K562 (cell line): ENCODE measurements around the gene PMP22. TPM values are rescaled to one million over a fixed set of nuclear protein-coding genes. Genes with fewer than 3 reads are reported as not detected.

ENCODE experiments used
- ATAC-seq: fragments of 200-7000 bp; cut with Tn5 transposase; 3 replicates; pipeline ENCODE4 v1.9.1; 2020; ENCODE audit warnings: moderate library complexity
- BruUV-seq: library from RNA; stranded (reverse); fragments of 400-500 nt; replicated peaks from 2 replicates; lab custom pipeline; 2021; lab: Mats Ljungman, UMichigan
- CTCF ChIA-PET: fragments of 300-600 bp; formaldehyde crosslinking; extraction: SDS; loops from one replicate; lab custom pipeline; 2021; ENCODE audit warnings: low intra/inter-chr PET ratio; lab: Yijun Ruan, JAX
- POLR2A ChIA-PET: fragments of 300-600, 350-650 bp; sonication (Branson Sonifier 250); formaldehyde crosslinking; extraction: SDS; loops from one replicate; lab custom pipeline; 2021; ENCODE audit warnings: antibody characterized with exemption, inconsistent platforms; lab: Yijun Ruan, JAX
- DNase-seq, 4 experiments: peaks; one replicate each; pipeline versions ENCODE4 v3.0.0 to v3.0.0-alpha.2; 2011 to 2018; ENCODE audit warnings: low spot score in 3 of 4, mixed read lengths in 3 of 4; ENCODE audit errors: extremely low read depth in 1 of 4
- FAIRE-seq: peaks from 2 replicates; lab custom pipeline; 2011; peaks lifted over from hg19 to GRCh38; lab: Jason Lieb, UNC
- H2AFZ ChIP-seq: 2 replicates; pipeline ENCODE4 v1.6.0; 2011; ENCODE audit warnings: low read depth, low read length, control low read depth, inconsistent platforms
- H3K27ac ChIP-seq: fragments of 200-600 bp; 3 replicates; pipeline ENCODE4 v1.8.0; 2011; ENCODE audit warnings: low read depth, mild to moderate bottlenecking, control low read depth, inconsistent platforms, low read length, moderate library complexity, mixed read lengths; ENCODE audit errors: extremely low read depth
- H3K27me3 ChIP-seq, 2 experiments: fragments of 300-600 bp in 1 of 2; 2 replicates in 1 of 2; 3 replicates in 1 of 2; pipeline versions ENCODE4 v1.6.0 to v1.8.0; 2011; ENCODE audit warnings: inconsistent platforms in 2 of 2, low read length in 2 of 2, mild to moderate bottlenecking in 1 of 2, mixed read lengths in 1 of 2, moderate library complexity in 1 of 2; ENCODE audit not compliant: control insufficient read depth in 2 of 2, insufficient read depth in 2 of 2
- H3K36me3 ChIP-seq: fragments of 300-600 bp; 3 replicates; pipeline ENCODE4 v1.8.0; 2011; ENCODE audit warnings: mild to moderate bottlenecking, low read length, inconsistent platforms; ENCODE audit not compliant: control insufficient read depth, insufficient read depth
- H3K4me1 ChIP-seq, 2 experiments: fragments of 200-600 bp in 1 of 2; replicated peaks in 1 of 2; 2 replicates in 1 of 2; 3 replicates in 1 of 2; pipeline versions ENCODE4 v1.5.1 to v1.8.0; 2011; ENCODE audit warnings: inconsistent platforms in 2 of 2, low read length in 2 of 2, mild to moderate bottlenecking in 1 of 2, mixed read lengths in 1 of 2, moderate library complexity in 1 of 2; ENCODE audit not compliant: control insufficient read depth in 2 of 2, insufficient read depth in 2 of 2
- H3K4me2 ChIP-seq: 2 replicates; pipeline ENCODE4 v1.6.1; 2011; ENCODE audit warnings: low read length, control low read depth, inconsistent platforms, mixed read lengths; ENCODE audit not compliant: insufficient read depth
- H3K4me3 ChIP-seq: fragments of 200-600 bp; sonication (generic), shearing (Covaris generic); 2 replicates; pipeline ENCODE4 v1.5.1; 2016; ENCODE audit warnings: control low read depth, inconsistent platforms
- H3K79me2 ChIP-seq: fragments of 200-600 bp; 3 replicates; pipeline ENCODE4 v1.8.0; 2011; ENCODE audit warnings: low read length, inconsistent platforms; ENCODE audit not compliant: control insufficient read depth, insufficient read depth
- H3K9ac ChIP-seq, 2 experiments: 2 replicates each; pipeline versions ENCODE4 v1.6.0 to v1.6.1; 2011; ENCODE audit warnings: low read depth in 2 of 2, low read length in 2 of 2, control low read depth in 1 of 2, inconsistent platforms in 1 of 2, mild to moderate bottlenecking in 1 of 2, mixed read lengths in 1 of 2; ENCODE audit not compliant: insufficient read depth in 1 of 2
- H3K9me1 ChIP-seq: one replicate; pipeline ENCODE4 v1.6.0; 2011; ENCODE audit warnings: inconsistent platforms, mild to moderate bottlenecking, low read length, moderate library complexity; ENCODE audit not compliant: control insufficient read depth, insufficient read depth
- H3K9me3 ChIP-seq: replicated peaks from 2 replicates; pipeline ENCODE4 v1.5.1; 2011; ENCODE audit warnings: low read depth, low read length, inconsistent platforms; ENCODE audit not compliant: control insufficient read depth, insufficient read depth
- H4K20me1 ChIP-seq: replicated peaks from 2 replicates; pipeline ENCODE4 v1.6.1; 2011; ENCODE audit warnings: low read length, inconsistent platforms, mixed read lengths; ENCODE audit not compliant: control insufficient read depth, insufficient read depth
- CCAR2 ChIP-seq: fragments of 200-400 bp; formaldehyde crosslinking; IDR thresholded peaks from 2 replicates; pipeline ENCODE4 v1.6.1; 2017; ENCODE audit warnings: mild to moderate bottlenecking, low read depth, low read length
- HMGN3 ChIP-seq: IDR thresholded peaks from 2 replicates; pipeline ENCODE4 v1.6.1; 2011; ENCODE audit warnings: borderline replicate concordance, low read depth, mild to moderate bottlenecking, mixed read lengths, low read length; ENCODE audit not compliant: insufficient read length; ENCODE audit errors: extremely low read depth
- HSF4 ChIP-seq: fragments of 250-450 bp; sonication (Bioruptor Pico); IDR thresholded peaks from 2 replicates; pipeline ENCODE4 v2.1.2; 2022; ENCODE audit warnings: mild to moderate bottlenecking, moderate library complexity, borderline replicate concordance
- KAT2B ChIP-seq: IDR thresholded peaks from one replicate; pipeline ENCODE4 v1.6.1; 2012; ENCODE audit warnings: low read depth, mild to moderate bottlenecking, control low read depth, inconsistent platforms, low read length, moderate library complexity
- NR1H2 ChIP-seq: sonication (generic); formaldehyde crosslinking; IDR thresholded peaks from 2 replicates; pipeline ENCODE4 v1.4.0; 2020; ENCODE audit warnings: mild to moderate bottlenecking, missing genetic modification reagents
- NR2C1 ChIP-seq, 2 experiments: fragments of 450-650 bp; IDR thresholded peaks; 2 replicates each; pipeline ENCODE4 v1.6.1; 2017; ENCODE audit warnings: mild to moderate bottlenecking in 2 of 2, antibody characterized with exemption in 1 of 2, inconsistent platforms in 1 of 2, missing compliant biosample characterization in 1 of 2, missing genetic modification characterization in 1 of 2
- PRPF4 ChIP-seq: fragments of 200-400 bp; formaldehyde crosslinking; IDR thresholded peaks from one replicate; pipeline ENCODE4 v1.6.1; 2017; ENCODE audit warnings: low read length, low read depth, mild to moderate bottlenecking; ENCODE audit not compliant: insufficient read depth, poor library complexity, severe bottlenecking
- SMAD4 ChIP-seq: fragments of 250-450 bp; sonication (Bioruptor Pico); conservative IDR thresholded peaks from 2 replicates; pipeline ENCODE4 v1.8.0; 2021; ENCODE audit warnings: inconsistent platforms, mild to moderate bottlenecking, moderate library complexity
- SMARCB1 ChIP-seq: IDR thresholded peaks from 2 replicates; pipeline ENCODE4 v1.6.1; 2011; ENCODE audit warnings: improper control_type of control experiment, low read depth; ENCODE audit not compliant: insufficient read length
- YY1 ChIP-seq, 3 experiments: IDR thresholded peaks; 2 replicates each; pipeline ENCODE4 v1.6.1; 2011; ENCODE audit warnings: low read length in 2 of 3, mild to moderate bottlenecking in 2 of 3, moderate library complexity in 2 of 3, borderline replicate concordance in 1 of 3, control low read depth in 1 of 3, low read depth in 1 of 3; ENCODE audit not compliant: insufficient read depth in 3 of 3, insufficient replicate concordance in 2 of 3, control insufficient read depth in 1 of 3, insufficient read length in 1 of 3; ENCODE audit errors: extremely low read depth in 1 of 3
- ZBTB7A ChIP-seq: IDR thresholded peaks from 2 replicates; pipeline ENCODE4 v1.6.1; 2011; ENCODE audit warnings: low read depth, mild to moderate bottlenecking, low read length, moderate library complexity, borderline replicate concordance; ENCODE audit not compliant: control insufficient read depth
- ZFP30 ChIP-seq: fragments of 250-450 bp; sonication (Bioruptor Pico); IDR thresholded peaks from 2 replicates; pipeline ENCODE4 v1.8.0; 2022; ENCODE audit warnings: moderate library complexity, mild to moderate bottlenecking, inconsistent platforms, borderline replicate concordance
- WGBS: fragments of 100-300 bp; shearing (Covaris generic); methylation state at CpG from one replicate; pipeline ENCODE4 v1.1.6; 2016; ENCODE audit warnings: low coverage, mixed read lengths; ENCODE audit not compliant: insufficient coverage; ENCODE audit errors: missing lambda C conversion rate; 5-methylcytosine and 5-hydroxymethylcytosine counted together
- in situ Hi-C: fragments of 300-500 bp; cut with MboI; formaldehyde crosslinking; loops from 4 replicates; pipeline ENCODE4 v1.15.0; 2018; ENCODE audit warnings: inconsistent platforms, mixed read lengths
- intact Hi-C: fragments of 100-400 bp; cut with micrococcal nuclease; formaldehyde crosslinking; loops from 2 replicates; pipeline ENCODE4 v1.14.2; 2022
- polyA plus RNA-seq, 8 experiments: library from polyadenylated mRNA; depleted of rRNA in 4 of 8; stranded (reverse) in 5 of 8; unstranded in 3 of 8; fragments of >200 nt; fragmentation: Nextera tagmentation in 2 of 8; fragmentation: Illumina TruSeq in 1 of 8; extraction: Ambion mirVana in 2 of 8; extraction: Trizol in 1 of 8; gene quantifications; 2 replicates each; pipeline versions ENCODE4 v1.2.1 to v1.2.3, GENCODE V29; 2011 to 2014; ENCODE audit warnings: inconsistent platforms in 1 of 8, missing spikeins in 1 of 8
- total RNA-seq, 7 experiments: library from RNA; depleted of rRNA in 6 of 7; stranded (reverse); fragments of >200 nt in 6 of 7; fragmentation: Illumina TruSeq in 2 of 7; extraction: Trizol in 2 of 7; gene quantifications; 2 replicates each; pipeline versions ENCODE4 v1.2.1 to v1.2.3, GENCODE V29; 2011 to 2021; ENCODE audit warnings: low replicate concordance in 1 of 7
- TF ChIP-seq, protein P1 (sequence below): fragments of 250-450 bp; sonication (Bioruptor Pico); IDR thresholded peaks from 2 replicates; pipeline ENCODE4 v1.9.0; 2021; ENCODE audit warnings: mild to moderate bottlenecking, inconsistent platforms

Gene PMP22
- total and polyA plus RNA-seq, 9 of the 15 experiments (the other 6 are each of a cell fraction or from before 2014, with no cell fraction given), result 12.6 to 62.3 (median 25.8) TPM

DNA sequence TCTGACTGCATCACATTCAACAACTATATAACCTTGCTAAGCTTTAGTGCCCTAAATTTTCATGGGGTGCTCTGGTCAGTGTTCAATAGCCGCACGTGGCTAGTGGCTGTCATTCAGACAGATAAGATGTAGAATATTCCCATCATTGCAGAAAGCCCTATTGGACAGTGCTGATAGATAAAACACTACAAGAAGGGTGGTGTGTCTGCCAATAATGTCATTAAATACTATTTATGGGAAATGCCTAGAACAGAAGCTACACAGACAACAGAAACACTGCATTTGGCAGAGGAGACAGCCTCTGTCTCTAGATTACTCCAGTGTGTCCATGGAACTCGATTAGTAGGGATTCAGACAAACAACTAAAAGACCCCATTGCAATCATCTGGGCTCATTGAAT, 28.4 kb upstream of the PMP22 start (continued):
- TF ChIP-seq SMAD4 (no peak), YY1 (IDR thresholded peaks at IDR 0.05; ENCODE audit: borderline replicate concordance in 1 of 3, control insufficient read depth in 1 of 3, extremely low read depth in 1 of 3, insufficient read depth in 3 of 3, insufficient read length in 1 of 3, insufficient replicate concordance in 2 of 3, low read depth in 1 of 3, low read length in 2 of 3) (no peak), HMGN3 (no peak), NR2C1 (IDR thresholded peaks at IDR 0.05) (no peak), NR2C1 (tag; IDR thresholded peaks at IDR 0.05) (no peak), CCAR2 (no peak)

DNA sequence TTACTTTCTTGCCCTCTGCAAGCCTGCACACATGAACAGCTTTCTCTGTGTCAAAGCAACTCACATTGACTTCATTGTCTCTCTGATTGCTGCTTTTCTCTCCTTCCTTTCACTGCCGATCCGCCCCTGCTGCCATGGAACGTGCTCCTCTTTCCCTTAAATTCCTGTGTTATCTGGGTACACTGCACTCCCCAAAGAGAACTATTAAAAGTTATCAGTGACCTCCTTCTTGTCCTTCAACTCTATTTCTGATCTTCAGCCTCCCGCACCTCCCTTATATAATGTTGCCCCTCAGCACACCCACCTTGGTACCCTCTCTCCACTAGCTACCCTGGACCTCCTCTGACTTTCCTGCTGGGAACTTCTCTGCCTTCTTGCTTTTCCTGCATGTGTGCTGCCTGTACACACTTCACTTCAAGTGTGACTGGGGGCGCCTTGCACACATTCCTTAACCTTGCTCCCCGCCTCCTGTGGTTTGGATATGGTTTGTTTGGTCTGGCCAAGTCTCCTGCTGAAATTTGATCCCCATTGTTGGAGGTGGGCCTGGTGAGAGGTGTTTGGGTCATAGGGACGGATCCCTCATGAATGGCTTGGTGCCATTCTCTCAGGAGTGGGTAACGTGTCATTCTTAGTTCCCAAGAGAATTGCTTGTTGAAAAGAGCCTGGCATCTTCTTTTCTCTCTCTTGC, 26.7 kb upstream of the PMP22 start:
- no peak for FAIRE-seq
- no peaks in the 10 kb centered on the region for H3K36me3 ChIP-seq
- H3K27ac ChIP-seq, result no peak overlapping the region
- intact Hi-C loops, result no loop called here
- no peaks in the 10 kb centered on the region for H4K20me1 ChIP-seq
- no peaks in the 10 kb centered on the region for H3K27me3 ChIP-seq
- H3K9me3 ChIP-seq, result no peaks in the 10 kb centered on the region
- no peak overlapping the region for H3K9ac ChIP-seq
- no TSS peak for BruUV-seq
- no peak for ATAC-seq
- H3K4me3 ChIP-seq, result no peak overlapping the region
- H2AFZ ChIP-seq, result no peak overlapping the region
- DNase-seq, result no peak
- ChIA-PET CTCF (no interaction called here), POLR2A (no interaction called here)
- H3K4me1 ChIP-seq, result peaks cover 0 to 6% of the 10 kb centered on the region in 2 experiments; a peak in 2 of 5 replicates
- in situ Hi-C loops, result no loop called here
- WGBS, result 4% methylated on average over 7 of the region's 8 CpGs
- no peaks in the 10 kb centered on the region for H3K9me1 ChIP-seq
- no peak overlapping the region for H3K4me2 ChIP-seq
- no peaks in the 10 kb centered on the region for H3K79me2 ChIP-seq
- TF ChIP-seq SMARCB1 (no peak), KAT2B (no peak), ZBTB7A (no peak), ZFP30 (CRISPR knock-in tag) (no peak), NR1H2 (CRISPR knock-in tag) (no peak), PRPF4 (no peak), HSF4 (CRISPR knock-in tag) (no peak)
- TF ChIP-seq, protein P1, sequence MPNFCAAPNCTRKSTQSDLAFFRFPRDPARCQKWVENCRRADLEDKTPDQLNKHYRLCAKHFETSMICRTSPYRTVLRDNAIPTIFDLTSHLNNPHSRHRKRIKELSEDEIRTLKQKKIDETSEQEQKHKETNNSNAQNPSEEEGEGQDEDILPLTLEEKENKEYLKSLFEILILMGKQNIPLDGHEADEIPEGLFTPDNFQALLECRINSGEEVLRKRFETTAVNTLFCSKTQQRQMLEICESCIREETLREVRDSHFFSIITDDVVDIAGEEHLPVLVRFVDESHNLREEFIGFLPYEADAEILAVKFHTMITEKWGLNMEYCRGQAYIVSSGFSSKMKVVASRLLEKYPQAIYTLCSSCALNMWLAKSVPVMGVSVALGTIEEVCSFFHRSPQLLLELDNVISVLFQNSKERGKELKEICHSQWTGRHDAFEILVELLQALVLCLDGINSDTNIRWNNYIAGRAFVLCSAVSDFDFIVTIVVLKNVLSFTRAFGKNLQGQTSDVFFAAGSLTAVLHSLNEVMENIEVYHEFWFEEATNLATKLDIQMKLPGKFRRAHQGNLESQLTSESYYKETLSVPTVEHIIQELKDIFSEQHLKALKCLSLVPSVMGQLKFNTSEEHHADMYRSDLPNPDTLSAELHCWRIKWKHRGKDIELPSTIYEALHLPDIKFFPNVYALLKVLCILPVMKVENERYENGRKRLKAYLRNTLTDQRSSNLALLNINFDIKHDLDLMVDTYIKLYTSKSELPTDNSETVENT (CRISPR knock-in tag), result no peak
